SKM-1 (cell line): Measurements from ENCODE around the gene FAM43B.

ENCODE experiments used
- DNase-seq: peaks from one replicate; lab custom pipeline; 2025; ENCODE audit not compliant: unreplicated experiment; lab: John Stamatoyannopoulos, UW

Gene FAM43B

GRCh38 chr1:20551161-20551560, 1.2 kb upstream of the FAM43B start:
- no peak for DNase-seq

DNA sequence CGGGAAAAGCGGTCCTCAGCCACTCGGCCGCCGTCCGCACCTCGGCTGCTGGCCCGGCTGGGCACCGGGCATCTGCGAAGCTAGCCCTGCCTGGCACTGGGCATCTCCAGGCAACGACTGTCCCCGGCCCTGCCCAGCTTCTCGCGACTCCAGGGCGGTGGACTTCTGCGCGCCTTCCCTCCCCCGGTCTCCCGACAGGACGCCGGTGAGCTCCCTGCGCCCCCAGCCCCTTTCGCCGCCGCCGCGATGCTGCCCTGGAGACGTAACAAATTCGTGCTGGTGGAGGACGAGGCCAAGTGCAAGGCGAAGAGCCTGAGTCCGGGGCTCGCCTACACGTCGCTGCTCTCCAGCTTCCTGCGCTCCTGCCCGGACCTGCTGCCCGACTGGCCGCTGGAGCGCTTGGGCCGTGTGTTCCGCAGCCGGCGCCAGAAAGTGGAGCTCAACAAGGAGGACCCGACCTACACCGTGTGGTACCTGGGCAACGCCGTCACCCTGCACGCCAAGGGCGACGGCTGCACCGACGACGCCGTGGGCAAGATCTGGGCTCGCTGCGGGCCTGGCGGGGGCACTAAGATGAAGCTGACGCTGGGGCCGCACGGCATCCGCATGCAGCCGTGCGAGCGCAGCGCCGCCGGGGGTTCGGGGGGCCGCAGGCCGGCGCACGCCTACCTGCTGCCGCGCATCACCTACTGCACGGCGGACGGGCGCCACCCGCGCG, 514 bp downstream of the FAM43B start:
- DNase-seq: no peak

DNA sequence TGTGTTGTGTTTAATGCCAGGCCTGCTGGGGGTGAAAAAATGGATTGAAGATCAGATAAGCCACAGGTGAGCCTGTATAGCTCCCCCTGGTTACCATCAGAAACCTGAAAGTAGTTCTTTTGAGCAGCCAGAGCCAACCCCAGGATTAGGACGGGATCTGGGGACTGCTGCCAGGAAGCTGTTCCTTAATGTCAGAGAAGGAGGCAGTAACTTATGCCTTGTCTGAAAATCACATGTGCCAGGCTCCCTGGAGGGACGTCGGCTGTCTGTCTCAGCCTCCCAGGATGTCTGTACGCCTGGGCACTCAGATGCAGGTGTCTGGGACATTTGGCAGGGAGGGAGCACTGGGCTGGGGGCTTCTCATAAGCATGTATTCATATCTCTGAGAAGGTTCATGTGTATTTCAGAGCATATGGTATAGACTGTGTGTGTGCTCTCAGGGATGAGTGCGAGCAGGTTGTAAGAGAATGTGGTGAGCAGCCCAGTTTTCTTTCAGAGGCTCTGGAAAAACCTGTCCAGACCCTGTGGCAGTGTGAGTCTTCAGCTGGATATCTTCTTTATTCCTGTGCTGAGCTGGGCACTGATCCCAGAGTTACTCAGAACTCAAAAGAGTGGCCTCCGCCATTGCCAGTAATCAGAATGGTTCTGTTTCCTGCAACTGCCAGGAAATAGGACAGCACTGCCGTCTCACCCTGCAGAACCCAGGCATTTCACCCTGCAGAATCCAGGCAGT, 2.8 kb downstream of the FAM43B start:
- DNase-seq: no peak

DNA sequence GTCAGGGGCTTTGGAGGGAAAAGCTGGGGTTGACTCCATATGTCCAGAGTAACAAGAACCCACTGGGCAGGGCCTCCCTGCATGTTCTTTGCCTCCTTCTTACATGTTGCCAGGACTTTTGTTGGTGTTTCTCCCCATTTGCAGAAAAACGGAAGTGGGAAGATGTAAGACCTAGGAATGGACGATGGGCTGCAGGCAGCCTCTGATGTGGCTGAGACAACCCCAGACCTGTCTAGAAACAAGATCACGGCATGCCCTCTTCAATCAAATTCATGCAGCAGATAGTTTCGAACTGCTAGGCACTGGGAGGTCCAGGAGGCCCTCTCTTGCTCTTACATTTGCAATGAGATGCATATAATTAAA, 3.4 kb downstream of the FAM43B start:
- no peak for DNase-seq

DNA sequence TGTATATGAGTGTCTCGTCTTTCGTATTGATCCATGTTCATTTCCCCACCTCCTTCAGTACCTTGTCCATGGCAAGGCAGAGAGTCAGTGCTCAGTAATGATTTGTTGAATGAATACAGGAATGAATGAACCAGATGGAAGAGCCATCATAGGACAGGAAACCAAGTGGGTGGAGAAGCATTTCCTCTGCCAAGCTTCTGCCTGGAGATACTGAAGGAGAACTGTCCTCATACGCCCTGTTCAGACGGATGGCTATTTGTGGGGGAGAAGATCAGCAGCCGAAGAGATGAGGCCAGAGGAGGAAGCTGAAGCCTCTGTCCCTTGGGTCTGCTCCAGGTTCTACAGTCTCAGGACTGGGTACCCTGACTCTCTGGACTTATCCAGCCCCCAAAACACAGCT, 5.8 kb downstream of the FAM43B start:
- no peak for DNase-seq

DNA sequence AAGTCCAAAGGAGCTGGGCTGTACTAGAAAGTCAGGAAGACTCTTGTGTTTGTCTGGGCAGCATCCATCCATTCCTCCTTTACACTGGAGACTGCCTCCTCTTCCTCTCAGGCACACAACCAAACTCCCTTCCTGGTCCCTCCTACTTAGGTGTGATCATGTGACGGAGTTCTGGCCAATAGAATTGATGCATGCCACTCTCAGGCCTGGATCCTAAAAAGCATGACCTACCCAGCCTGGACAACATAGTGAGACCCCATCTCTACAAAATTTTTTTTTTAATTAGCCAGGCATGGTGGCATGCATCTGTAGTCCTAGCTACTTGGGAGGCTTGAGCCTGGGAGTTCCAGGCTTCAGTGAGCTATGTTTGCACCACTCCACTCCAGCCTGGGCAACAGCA, 8.6 kb downstream of the FAM43B start:
- no peak for DNase-seq

DNA sequence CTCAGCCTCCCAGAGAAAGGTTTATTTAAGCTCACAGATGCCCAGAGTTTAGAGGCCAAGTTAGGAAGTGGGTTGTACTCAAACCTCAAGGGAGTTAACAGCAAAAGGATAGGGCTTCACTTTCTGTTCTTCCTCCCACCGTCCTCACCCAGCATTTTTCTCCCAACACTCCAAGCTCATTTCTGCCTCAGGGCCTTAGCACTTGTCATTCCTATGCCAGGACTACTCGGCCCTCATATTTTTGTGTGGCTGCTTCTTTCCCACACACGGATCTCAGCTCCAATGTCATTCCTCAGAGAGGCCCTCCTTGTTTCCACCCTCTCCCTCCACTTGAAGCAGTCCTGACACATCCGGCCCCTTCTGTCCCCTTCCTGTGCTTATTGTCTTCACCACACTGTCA, 12.9 kb downstream of the FAM43B start:
- no peak for DNase-seq

- DNase-seq: no peak
Observed at GRCh38 chr1:20569523-20570098, 17.2 kb downstream of the FAM43B start.

- DNase-seq: no peak
Observed at GRCh38 chr1:20571427-20571826, 19.1 kb downstream of the FAM43B start.

- DNase-seq: no peak
Observed at GRCh38 chr1:20573987-20574386, 21.6 kb downstream of the FAM43B start.

DNA sequence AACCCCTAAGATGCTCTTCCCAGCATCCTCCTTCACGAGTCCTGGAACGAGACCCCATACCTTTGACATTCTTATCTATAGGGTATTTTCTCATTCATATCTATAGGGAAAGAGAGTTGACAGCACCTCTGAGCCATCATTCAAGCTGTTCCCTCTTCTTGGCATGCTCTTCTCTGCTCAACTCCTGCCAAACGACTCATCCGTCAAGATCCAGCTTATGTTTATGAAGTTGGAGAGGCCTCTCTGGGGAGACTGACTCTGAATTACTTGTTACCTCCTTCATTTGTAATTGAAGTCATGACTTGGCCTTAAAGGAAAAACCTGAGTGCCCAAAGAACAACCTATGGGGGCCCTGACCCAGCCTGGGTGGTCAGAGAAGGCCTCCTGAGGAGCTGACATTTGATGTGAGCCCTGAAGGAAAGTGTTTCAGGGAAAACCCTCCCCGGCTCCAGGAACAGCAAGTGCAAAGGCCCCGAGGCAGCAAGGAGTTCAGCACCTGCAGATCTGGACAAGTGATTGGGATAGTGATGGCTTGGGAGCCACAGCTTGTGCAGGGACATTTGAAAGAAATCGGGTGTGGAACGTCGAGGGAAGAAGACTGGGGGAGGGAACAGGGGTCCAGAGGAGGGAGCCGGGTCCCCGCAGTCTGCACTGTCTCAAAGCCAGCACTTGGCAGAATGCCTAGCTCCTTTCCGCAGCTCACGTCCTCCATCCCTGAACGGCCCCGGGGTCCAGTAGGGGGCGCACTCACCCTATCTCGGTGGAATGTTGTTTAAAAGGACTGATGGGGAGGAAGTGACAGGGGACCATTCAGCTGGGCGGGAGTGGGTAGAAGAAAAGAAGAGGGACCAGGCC, 22.5 kb downstream of the FAM43B start:
- DNase-seq: peak; percentile 63

GRCh38 chr1:20575541-20576336, 23.4 kb downstream of the FAM43B start:
- no peak for DNase-seq

- DNase-seq: no peak
Observed at GRCh38 chr1:20578062-20578461, 25.7 kb downstream of the FAM43B start.

- no peak for DNase-seq
Observed at GRCh38 chr1:20578721-20579395, 26.5 kb downstream of the FAM43B start.

- DNase-seq: no peak
Observed at GRCh38 chr1:20584890-20585289, 32.5 kb downstream of the FAM43B start.

DNA sequence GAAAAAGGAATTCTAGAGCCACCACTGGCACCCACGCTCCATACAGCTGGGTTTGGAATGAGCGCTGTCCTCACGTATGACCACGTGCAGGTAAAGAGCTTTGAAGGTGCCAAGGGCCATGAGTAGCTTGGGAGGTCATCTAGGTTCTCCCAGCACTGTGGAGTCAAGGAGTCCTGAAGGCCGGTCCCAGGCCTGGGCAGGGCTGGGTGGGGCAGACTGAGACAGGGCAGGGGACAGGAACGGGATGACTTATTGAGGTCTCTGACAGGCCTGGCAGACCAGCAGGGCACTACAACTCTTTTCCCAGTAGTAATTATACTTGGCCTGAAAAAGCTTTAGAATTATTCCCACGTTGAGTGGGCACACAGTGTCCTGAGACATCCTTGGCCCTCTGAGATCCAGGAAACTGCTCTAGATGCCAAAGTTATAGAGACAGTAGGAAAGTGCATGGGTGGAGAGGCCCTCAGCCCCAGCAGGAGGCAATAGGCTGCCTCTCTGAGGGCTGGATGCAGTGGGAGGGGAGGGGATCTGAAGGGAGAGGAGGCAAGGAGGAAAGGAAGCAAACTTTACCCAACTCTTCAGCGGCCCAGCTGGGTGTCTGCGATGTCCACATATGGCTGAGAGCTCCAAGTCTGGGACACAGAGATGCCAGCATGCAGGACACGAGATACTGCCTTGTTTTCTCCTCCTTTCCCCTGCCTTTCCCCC, 34.7 kb downstream of the FAM43B start:
- no peak for DNase-seq

GRCh38 chr1:20587661-20588053, 35.3 kb downstream of the FAM43B start:
- DNase-seq: no peak

DNA sequence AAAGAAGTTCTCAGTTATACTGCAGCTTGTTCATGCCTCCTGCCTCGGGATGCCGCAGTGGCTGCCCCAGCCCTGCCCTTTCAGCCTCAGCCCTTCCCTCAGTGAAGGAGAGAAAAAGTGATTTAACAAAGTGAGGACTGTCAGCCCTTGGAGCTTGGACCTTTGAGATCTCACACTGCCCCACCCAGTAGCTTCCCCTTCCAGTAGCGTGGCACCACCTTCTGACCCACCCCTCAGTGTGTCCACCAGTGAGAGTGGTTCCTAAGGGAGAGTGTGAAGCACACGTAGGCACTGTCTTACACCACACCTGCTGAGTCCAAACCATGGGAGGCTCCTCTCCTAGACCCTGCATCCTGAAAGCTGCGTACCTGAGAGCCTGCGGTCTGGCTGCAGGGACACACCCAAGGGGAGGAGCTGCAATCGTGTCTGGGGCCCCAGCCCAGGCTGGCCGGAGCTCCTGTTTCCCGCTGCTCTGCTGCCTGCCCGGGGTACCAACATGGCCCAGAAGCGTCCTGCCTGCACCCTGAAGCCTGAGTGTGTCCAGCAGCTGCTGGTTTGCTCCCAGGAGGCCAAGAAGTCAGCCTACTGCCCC, 36.4 kb downstream of the FAM43B start, which contains the start of gene CDA:
Gene CDA (plus strand): TSS at position 464 of the 592 bp plus-strand sequence. CDS start 33 bp downstream, at position 497.
- no peak for DNase-seq
